Sigmoid colon (tissue), 7 donors: ENCODE measurements around the gene ERCC8. TPM values are rescaled to one million over a fixed set of nuclear protein-coding genes. Genes with fewer than 3 reads are reported as not detected.

Experiments
- DNase-seq: peaks from one replicate; pipeline ENCODE4 v3.0.0-alpha.2; 2019
- H3K27ac ChIP-seq, 4 donors: fragments of 200-600 bp; sonication (generic); one replicate each; pipeline ENCODE4 v1.5.1; 2016 to 2019; ENCODE audit warnings: mild to moderate bottlenecking in 1 of 4
- H3K27me3 ChIP-seq, 3 donors: fragments of 200-600 bp; sonication (generic); one replicate each; pipeline ENCODE4 v1.5.1; 2019; ENCODE audit warnings: mild to moderate bottlenecking in 1 of 3
- H3K36me3 ChIP-seq, 4 donors: fragments of 200-600 bp; sonication (generic); one replicate each; pipeline ENCODE4 v1.5.1; 2016 to 2019
- H3K4me1 ChIP-seq, 4 donors: fragments of 200-600 bp; sonication (generic); one replicate each; pipeline ENCODE4 v1.5.1; 2017 to 2019
- H3K4me3 ChIP-seq, 4 donors: fragments of 200-600 bp; sonication (generic); one replicate each; pipeline ENCODE4 v1.5.1; 2017 to 2019; ENCODE audit warnings: mild to moderate bottlenecking in 2 of 4, moderate library complexity in 1 of 4
- H3K9me3 ChIP-seq, 4 donors: fragments of 200-600 bp in 3 of 4; sonication (generic) in 3 of 4; one replicate each; pipeline versions ENCODE4 v1.5.1 to v1.6.1; 2013 to 2019
- CTCF ChIP-seq, 4 experiments: fragments of 450-650 bp in 3 of 4; fragments of 200-600 bp in 1 of 4; IDR thresholded peaks; one replicate each; pipeline ENCODE4 v1.5.1; 2016 to 2019; ENCODE audit warnings: antibody characterized with exemption in 4 of 4, mild to moderate bottlenecking in 3 of 4, moderate library complexity in 2 of 4
- EP300 ChIP-seq, 4 donors: sonication (generic); formaldehyde crosslinking; IDR thresholded peaks; one replicate each; pipeline ENCODE4 v1.6.1; 2017; ENCODE audit warnings: antibody characterized with exemption in 4 of 4
- POLR2A ChIP-seq, 2 donors: fragments of 450-650 bp; IDR thresholded peaks; one replicate each; pipeline ENCODE4 v1.6.1; 2016; ENCODE audit warnings: antibody characterized with exemption in 2 of 2, mild to moderate bottlenecking in 2 of 2, moderate library complexity in 2 of 2
- POLR2AphosphoS5 ChIP-seq, 4 donors: sonication (generic); formaldehyde crosslinking; IDR thresholded peaks; one replicate each; pipeline ENCODE4 v1.6.1; 2017; ENCODE audit warnings: antibody characterized with exemption in 4 of 4
- WGBS, 2 donors: extraction: QIAGEN DNeasy Blood & Tissue Kit; methylation state at CpG; one replicate each; pipeline ENCODE4 v1.1.7; 2013; 5-methylcytosine and 5-hydroxymethylcytosine counted together
- intact Hi-C: fragments of 100-400 bp; cut with DNase I; formaldehyde crosslinking; loops from one replicate; pipeline ENCODE4 v1.15.1; 2023
- polyA plus RNA-seq, 3 donors: library from polyadenylated mRNA; stranded (reverse); fragments of 200-250 nt; gene quantifications; one replicate each; pipeline ENCODE4 v1.2.3, GENCODE V29; 2013
- total RNA-seq, 4 donors: library from RNA; depleted of rRNA; stranded (reverse); fragments of >200 nt; gene quantifications; one replicate each; pipeline ENCODE4 v1.1.0, GENCODE V29; 2016
- donor health status: healthy with polysubstance abuse.
- donor health status: Bipolar disorder and iron deficiency.
- donor health status: healthy.

Gene ERCC8
- total and polyA plus RNA-seq, 7 donors = 5.8 to 16.4 (median 8.8) TPM

- intact Hi-C loops = no loop called here
- no peak for DNase-seq
- peak within 1 kb of the TSS; percentile 34 to 69 (median 54) for H3K4me3 ChIP-seq
- H3K4me1 ChIP-seq = peaks cover 0 to 21% (median 14%) of the 10 kb centered on the region in 4 donors
- WGBS, 2 donors = 1% methylated on average over 87 of the region's 87 CpGs
- peak within 1 kb of the TSS in 2 of 4 donors; percentile 6 to 56 for H3K27ac ChIP-seq
- H3K27me3 ChIP-seq = peaks cover 9 to 68% (median 22%) of the 10 kb centered on the region in 3 donors
- TF ChIP-seq POLR2A (IDR thresholded peaks at IDR 0.05) = peak in 1 of 2 donors; percentile 9
- no peak for TF ChIP-seq EP300 (IDR thresholded peaks at IDR 0.05)
- no peak for TF ChIP-seq CTCF (IDR thresholded peaks at IDR 0.05)
- peak in 1 of 4 donors; percentile 10 for TF ChIP-seq POLR2AphosphoS5 (IDR thresholded peaks at IDR 0.05)
- no peaks in the 10 kb centered on the region for H3K36me3 ChIP-seq
- no peaks in the 10 kb centered on the region for H3K9me3 ChIP-seq
Measured at GRCh38 chr5:60843936-60844905, 100.6 kb downstream of the ERCC8 start, which contains the start of gene ELOVL7. TSS of gene ELOVL7 (minus strand) at chr5:60844269. CDS start at chr5:60787397, 56,872 bp downstream.

GRCh38 chr5:60843386-60843935 is 101.4 kb downstream of the ERCC8 start:
- Histone ChIP-seq H3K4me3 (peak overlapping the region; percentile 34 to 69 (median 54)), H3K9me3 (no peaks in the 10 kb centered on the region), H3K27ac (peak overlapping the region in 2 of 4 donors; percentile 6 to 56), H3K4me1 (peaks cover 0 to 21% (median 14%) of the 10 kb centered on the region in 4 donors), H3K36me3 (no peaks in the 10 kb centered on the region), H3K27me3 (peaks cover 9 to 68% (median 22%) of the 10 kb centered on the region in 3 donors)
- TF ChIP-seq POLR2AphosphoS5 (IDR thresholded peaks at IDR 0.05) (no peak), EP300 (IDR thresholded peaks at IDR 0.05) (no peak), POLR2A (IDR thresholded peaks at IDR 0.05) (no peak), CTCF (IDR thresholded peaks at IDR 0.05) (no peak)
- 1% methylated on average over 49 of the region's 49 CpGs for WGBS, 2 donors
- intact Hi-C loops = no loop called here
- DNase-seq = no peak

- 4 to 17% methylated on average over 26 of the region's 26 CpGs for WGBS, 2 donors
- DNase-seq = no peak
- Histone ChIP-seq H3K4me1 (peaks cover 0 to 21% (median 14%) of the 10 kb centered on the region in 4 donors), H3K9me3 (no peaks in the 10 kb centered on the region), H3K27ac (no peak overlapping the region), H3K27me3 (peaks cover 9 to 68% (median 22%) of the 10 kb centered on the region in 3 donors), H3K36me3 (no peaks in the 10 kb centered on the region), H3K4me3 (peak overlapping the region in 3 of 4 donors; percentile 52 to 69 (median 56))
- TF ChIP-seq POLR2AphosphoS5 (IDR thresholded peaks at IDR 0.05) (no peak), EP300 (IDR thresholded peaks at IDR 0.05) (no peak), CTCF (IDR thresholded peaks at IDR 0.05) (no peak), POLR2A (IDR thresholded peaks at IDR 0.05) (no peak)
- intact Hi-C loops = no loop called here
Measured at GRCh38 chr5:60842871-60843385, 101.9 kb downstream of the ERCC8 start.

GRCh38 chr5:60841361-60841760 is 103.5 kb downstream of the ERCC8 start:
- Histone ChIP-seq H3K27me3 (peaks cover 9 to 68% (median 22%) of the 10 kb centered on the region in 3 donors), H3K4me1 (peaks cover 0 to 21% (median 14%) of the 10 kb centered on the region in 4 donors), H3K9me3 (no peaks in the 10 kb centered on the region), H3K4me3 (no peak overlapping the region), H3K27ac (no peak overlapping the region), H3K36me3 (no peaks in the 10 kb centered on the region)
- TF ChIP-seq CTCF (IDR thresholded peaks at IDR 0.05) (no peak), POLR2AphosphoS5 (IDR thresholded peaks at IDR 0.05) (no peak), EP300 (IDR thresholded peaks at IDR 0.05) (no peak), POLR2A (IDR thresholded peaks at IDR 0.05) (no peak)
- 70 to 83% methylated on average over 2 of the region's 2 CpGs for WGBS, 2 donors
- intact Hi-C loops = no loop called here
- DNase-seq = no peak
